ENCODE data around the gene BRIP1.

Gene BRIP1

GRCh38 chr17:61793565-61793964, 69.8 kb downstream of the BRIP1 start:
- POLR2A ChIA-PET, result no interaction called here
- TF ChIP-seq, protein P1, sequence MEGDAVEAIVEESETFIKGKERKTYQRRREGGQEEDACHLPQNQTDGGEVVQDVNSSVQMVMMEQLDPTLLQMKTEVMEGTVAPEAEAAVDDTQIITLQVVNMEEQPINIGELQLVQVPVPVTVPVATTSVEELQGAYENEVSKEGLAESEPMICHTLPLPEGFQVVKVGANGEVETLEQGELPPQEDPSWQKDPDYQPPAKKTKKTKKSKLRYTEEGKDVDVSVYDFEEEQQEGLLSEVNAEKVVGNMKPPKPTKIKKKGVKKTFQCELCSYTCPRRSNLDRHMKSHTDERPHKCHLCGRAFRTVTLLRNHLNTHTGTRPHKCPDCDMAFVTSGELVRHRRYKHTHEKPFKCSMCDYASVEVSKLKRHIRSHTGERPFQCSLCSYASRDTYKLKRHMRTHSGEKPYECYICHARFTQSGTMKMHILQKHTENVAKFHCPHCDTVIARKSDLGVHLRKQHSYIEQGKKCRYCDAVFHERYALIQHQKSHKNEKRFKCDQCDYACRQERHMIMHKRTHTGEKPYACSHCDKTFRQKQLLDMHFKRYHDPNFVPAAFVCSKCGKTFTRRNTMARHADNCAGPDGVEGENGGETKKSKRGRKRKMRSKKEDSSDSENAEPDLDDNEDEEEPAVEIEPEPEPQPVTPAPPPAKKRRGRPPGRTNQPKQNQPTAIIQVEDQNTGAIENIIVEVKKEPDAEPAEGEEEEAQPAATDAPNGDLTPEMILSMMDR (IDR thresholded peaks at IDR 0.05; ENCODE audit: control extremely low read depth, extremely low read depth, low read depth, missing control alignments), result no peak
- CTCF ChIA-PET, result no interaction called here
- no peak for DNase-seq (ENCODE audit: extremely low spot score)

GRCh38 chr17:61789872-61790271, 73.5 kb downstream of the BRIP1 start:
- CTCF ChIA-PET, result interaction anchor here (1.3 to 1.4 kb wide), 2 partner anchors 9 to 16 kb away, joined by 3 to 4 read pairs; no protein-coding TSS in a partner anchor
- POLR2A ChIA-PET, result no interaction called here
- TF ChIP-seq, protein P1 (IDR thresholded peaks at IDR 0.05; ENCODE audit: control extremely low read depth, extremely low read depth, low read depth, missing control alignments), result no peak
- no peak for DNase-seq (ENCODE audit: extremely low spot score)

- no peak for DNase-seq (ENCODE audit: extremely low spot score)
- CTCF ChIA-PET, result interaction anchor here (0.8 to 1.5 kb wide), 4 partner anchors 10 to 13 kb away, joined by 3 to 5 read pairs (median 4); no protein-coding TSS in a partner anchor
- TF ChIP-seq, protein P1 (IDR thresholded peaks at IDR 0.05; ENCODE audit: control extremely low read depth, extremely low read depth, low read depth, missing control alignments), result no peak
- POLR2A ChIA-PET, result no interaction called here
Measured at GRCh38 chr17:61786088-61786487, 77.2 kb downstream of the BRIP1 start.

GRCh38 chr17:61784510-61784909, 78.8 kb downstream of the BRIP1 start:
- TF ChIP-seq, protein P1 (IDR thresholded peaks at IDR 0.05; ENCODE audit: control extremely low read depth, extremely low read depth, low read depth, missing control alignments), result no peak
- CTCF ChIA-PET, result interaction anchor here (1.5 kb wide), 1 partner anchor 10 kb away, joined by 4 read pairs; no protein-coding TSS in a partner anchor
- no peak for DNase-seq (ENCODE audit: extremely low spot score)
- POLR2A ChIA-PET, result no interaction called here

DNA sequence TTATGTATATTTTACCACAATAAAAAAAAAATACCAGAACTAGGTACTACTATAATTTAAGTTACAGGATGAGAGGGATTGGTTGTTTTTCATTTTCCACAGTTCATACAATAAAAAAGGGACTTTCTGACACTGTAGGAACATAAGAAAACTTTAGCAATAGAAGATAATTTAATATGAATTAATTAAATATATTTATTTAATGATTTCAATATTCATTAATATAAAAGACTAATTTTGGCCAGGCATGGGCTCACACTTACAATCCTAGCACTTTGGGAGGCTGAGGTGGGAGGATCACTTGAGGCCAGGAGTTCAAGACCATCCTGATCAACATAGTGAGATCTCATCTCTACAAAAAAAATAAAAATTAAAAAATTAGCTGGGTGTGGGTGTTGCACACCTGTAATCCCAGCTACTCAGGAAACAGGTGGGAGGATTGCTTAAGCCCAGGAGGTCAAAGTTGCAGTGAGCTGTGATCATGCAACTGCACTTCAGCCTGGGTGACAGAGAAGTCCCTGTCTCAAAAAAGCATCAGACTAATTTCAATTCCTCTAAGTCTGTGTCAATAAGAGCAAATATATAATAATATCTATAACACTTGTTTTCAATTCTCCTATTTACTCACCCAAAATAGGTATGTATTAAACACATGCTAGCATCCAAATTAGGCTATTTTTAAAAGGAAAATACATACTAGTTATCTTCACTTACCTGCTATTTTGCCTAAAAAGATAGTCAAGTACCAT, 79.6 kb downstream of the BRIP1 start:
- TF ChIP-seq, protein P1 (IDR thresholded peaks at IDR 0.05; ENCODE audit: control extremely low read depth, extremely low read depth, low read depth, missing control alignments), result no peak
- DNase-seq (ENCODE audit: extremely low spot score), result peak; percentile 22
- POLR2A ChIA-PET, result no interaction called here
- CTCF ChIA-PET, result interaction anchor here (1.5 kb wide), 1 partner anchor 9 kb away, joined by 4 read pairs; no protein-coding TSS in a partner anchor

GRCh38 chr17:61783120-61783519, 80.2 kb downstream of the BRIP1 start:
- DNase-seq (ENCODE audit: extremely low spot score), result no peak
- TF ChIP-seq, protein P1 (IDR thresholded peaks at IDR 0.05; ENCODE audit: control extremely low read depth, extremely low read depth, low read depth, missing control alignments), result no peak
- ChIA-PET CTCF (no interaction called here), POLR2A (no interaction called here)

All from GM10248 (cell line).